Measurements from ENCODE around the gene NDUFS8.

DNA sequence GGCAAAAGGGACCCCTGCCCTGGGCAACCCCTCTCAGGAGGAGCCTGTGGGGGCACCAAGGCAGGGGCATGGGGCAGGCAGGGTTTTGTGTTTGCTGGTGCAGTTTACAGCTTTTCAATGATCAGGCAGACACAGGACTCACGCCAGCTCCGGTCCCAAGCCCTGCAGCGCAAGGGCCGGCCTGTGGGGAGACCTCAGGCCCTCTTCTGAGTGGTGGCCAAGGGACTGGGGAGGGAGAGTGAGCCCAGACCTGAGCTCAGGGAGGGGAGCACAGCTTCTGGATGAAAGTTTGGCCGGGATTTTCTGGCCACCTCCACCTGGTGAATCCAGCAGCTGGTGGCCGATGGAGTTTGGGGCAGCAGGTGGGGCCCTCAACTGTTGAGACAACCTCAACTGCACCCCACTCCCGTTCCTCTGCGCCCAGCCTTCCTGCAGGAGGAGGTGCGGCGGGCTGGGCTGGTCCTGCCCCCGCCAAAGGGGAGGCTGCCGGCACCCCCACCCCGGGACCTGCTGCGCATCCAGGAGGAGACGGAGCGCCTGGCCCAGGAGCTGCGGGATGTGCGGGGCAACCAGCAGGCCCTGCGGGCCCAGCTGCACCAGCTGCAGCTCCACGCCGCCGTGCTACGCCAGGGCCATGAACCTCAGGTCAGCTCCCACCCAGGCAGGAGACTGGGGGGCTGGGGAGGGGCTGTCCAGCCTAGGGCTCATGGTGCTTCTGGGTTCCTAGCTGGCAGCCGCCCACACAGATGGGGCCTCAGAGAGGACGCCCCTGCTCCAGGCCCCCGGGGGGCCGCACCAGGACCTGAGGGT is 11.9 kb downstream of the NDUFS8 start:
- TF ChIP-seq CTCF (IDR thresholded peaks at IDR 0.05) (no peak), EZH2 (IDR thresholded peaks at IDR 0.05; ENCODE audit: borderline replicate concordance, insufficient read depth, low read depth, low read length, poor library complexity, severe bottlenecking) (no peak)

Data from B cell (primary cell).